NOMO-1 treated with dmso at 0.1 percent for 144 hours (cell line): ENCODE data around the gene GRIN2A.

Source experiments
- DNase-seq: peaks from one replicate; lab custom pipeline; 2025; ENCODE audit not compliant: unreplicated experiment; lab: John Stamatoyannopoulos, UW

The GRIN2A gene

GRCh38 chr16:9827062-9827752 is 355.0 kb downstream of the GRIN2A start:
- DNase-seq = no peak

DNA sequence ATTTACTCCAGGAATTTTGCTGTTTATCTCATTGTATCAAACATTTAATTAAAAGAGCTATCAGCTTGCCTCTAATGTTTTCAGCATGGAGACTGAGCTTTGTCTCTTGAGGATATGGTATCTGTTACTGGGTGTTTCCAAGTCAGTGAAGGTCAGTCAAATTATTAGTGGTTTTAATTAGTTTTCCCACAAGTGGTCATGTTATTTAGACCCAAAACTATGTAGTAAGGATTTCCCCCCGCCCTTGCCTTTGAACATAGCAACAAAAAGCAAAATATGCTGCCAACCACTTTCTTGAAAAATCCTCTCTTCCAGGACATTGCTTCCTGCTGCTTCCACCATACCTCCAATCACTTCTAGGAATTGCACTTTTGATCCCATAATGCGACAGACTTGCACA is 355.6 kb downstream of the GRIN2A start:
- no peak for DNase-seq

- DNase-seq = no peak
These were observed 357.8 kb downstream of the GRIN2A start for GRCh38 chr16:9824200-9825068.

- DNase-seq = no peak
These were observed 358.7 kb downstream of the GRIN2A start for GRCh38 chr16:9823510-9823909.

DNA sequence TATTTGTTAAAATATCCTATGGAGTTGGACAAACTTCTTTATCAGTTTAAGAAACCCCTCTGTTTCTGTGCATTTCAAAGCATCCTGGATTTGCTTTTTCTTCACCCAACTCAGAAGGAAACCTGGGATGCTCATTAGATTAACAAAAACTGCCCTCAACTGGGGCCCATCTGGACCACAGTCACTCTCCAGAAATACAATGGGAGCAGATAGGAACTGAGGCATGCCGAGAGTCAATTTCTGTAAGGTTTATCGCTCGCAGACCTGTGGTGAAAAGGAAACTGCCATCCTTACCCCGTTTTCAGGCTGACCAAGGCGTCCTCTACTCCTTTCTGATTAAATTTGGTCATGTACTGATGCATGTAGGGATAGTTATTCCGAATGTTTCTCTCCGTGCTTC is 360.3 kb downstream of the GRIN2A start:
- DNase-seq = no peak

DNA sequence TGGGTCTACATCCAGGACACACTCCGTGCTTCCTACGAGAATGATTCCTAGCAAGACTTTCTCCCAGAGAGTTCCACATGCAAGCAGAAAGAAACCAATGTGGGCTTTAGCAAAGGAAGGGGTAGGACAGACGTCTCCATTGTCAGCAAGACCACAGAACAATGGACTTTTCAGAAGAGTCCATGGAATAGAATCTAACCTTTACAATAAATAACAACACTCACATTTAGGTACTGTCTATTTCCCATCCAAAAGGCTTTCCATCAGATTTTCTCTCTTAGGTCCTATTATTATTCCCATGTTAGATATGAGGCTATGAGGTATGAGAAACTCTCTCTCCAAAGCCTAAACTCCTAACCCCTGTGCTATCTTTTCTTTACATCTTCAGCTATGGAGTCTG is 360.9 kb downstream of the GRIN2A start:
- no peak for DNase-seq

GRCh38 chr16:9820476-9821246 is 361.6 kb downstream of the GRIN2A start:
- DNase-seq = no peak

DNA sequence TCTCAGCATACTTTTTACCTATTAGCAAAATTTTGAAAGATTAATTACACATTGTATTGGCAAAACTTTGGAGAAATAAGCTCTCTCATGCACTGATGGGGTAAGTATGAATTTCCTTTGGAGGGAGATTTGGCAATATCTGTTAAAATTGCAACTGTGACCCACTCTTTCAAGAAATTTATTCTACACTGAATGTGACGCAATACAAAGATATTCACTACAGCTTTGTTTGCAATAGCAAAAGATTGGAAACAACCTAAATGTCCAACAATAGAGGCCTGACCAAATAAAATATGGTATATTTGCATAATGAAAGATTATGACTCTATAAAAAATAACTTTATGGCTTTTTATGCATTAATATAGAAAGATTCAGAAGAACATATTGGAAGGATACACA is 363.5 kb downstream of the GRIN2A start:
- DNase-seq = no peak

DNA sequence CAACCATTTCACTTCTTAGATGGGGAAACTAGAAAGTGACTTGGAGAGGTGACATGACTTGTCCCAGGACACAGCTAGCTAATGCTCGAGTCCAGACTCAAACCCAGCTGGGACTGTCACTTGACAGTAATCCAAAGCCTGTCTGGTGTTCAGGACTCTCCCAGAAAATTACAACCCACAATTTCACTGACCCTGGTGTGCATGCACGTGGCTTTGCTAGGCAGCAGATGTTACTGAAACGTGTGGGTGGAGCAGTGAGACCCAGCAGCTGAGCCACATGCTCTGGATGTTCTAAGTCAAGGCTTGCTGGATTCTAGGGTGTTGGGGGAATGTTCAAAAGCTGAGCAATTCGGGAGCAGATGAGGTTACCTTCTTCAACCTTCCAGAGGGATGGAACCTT is 364.6 kb downstream of the GRIN2A start:
- DNase-seq = no peak

DNA sequence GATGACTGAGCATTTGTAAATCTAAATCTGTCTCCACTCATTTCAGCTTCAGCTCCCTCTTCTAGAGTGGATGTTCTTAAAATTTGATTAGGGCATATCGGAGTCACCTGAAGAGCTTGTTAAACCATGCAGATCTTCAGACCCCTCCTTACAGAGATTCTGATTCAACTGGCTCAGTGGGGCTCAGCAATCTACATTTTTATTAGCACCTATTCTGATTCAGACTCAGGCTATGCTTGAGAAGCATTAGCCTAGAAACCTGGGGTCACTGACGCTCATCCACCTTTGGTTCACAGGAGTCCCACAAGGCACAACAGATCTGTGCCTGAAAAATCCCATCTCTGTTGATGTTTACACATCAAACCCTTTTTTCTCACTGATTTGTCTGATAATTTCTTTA is 365.6 kb downstream of the GRIN2A start:
- DNase-seq = no peak

- no peak for DNase-seq
These were observed 368.6 kb downstream of the GRIN2A start for GRCh38 chr16:9813665-9814064.

GRCh38 chr16:9808210-9808609 is 374.0 kb downstream of the GRIN2A start:
- DNase-seq = no peak

- DNase-seq = no peak
These were observed 374.9 kb downstream of the GRIN2A start for GRCh38 chr16:9807302-9807701.

DNA sequence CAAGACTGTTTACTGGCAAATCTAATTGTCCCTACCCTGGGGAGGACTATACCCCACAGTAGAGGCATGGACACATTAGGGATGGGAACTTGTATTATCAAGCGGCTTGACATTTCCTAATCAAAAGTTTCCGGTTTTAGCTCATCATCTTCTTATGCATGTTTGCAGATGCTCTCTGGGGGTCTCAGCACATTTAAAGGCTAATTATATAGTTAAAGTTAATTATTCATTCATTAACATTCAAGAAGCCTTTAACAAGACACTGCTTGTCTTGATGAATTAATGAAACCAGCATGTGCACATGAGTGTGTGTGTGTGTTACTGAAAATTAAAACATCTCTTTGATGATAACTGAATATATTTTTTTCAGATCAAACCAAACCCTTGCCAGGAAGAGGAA is 377.1 kb downstream of the GRIN2A start:
- no peak for DNase-seq

DNA sequence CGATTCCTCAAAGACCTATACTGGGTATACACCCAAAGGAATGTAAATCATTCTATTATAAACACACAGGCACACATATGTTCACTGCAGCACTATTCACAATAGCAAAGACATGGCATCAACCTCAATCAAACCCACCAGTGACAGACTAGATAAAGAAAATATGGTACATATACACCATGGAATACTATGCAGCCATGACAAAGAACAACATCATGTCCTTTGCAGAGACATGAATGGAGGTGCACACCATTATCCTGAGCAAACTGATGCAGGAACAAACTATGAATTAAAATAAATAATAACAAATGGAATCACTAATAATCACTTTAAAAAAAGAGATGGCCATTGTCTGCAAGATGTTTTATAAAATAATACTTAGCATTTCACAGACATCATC is 380.1 kb downstream of the GRIN2A start:
- no peak for DNase-seq

GRCh38 chr16:9801651-9802050 is 380.6 kb downstream of the GRIN2A start:
- no peak for DNase-seq

DNA sequence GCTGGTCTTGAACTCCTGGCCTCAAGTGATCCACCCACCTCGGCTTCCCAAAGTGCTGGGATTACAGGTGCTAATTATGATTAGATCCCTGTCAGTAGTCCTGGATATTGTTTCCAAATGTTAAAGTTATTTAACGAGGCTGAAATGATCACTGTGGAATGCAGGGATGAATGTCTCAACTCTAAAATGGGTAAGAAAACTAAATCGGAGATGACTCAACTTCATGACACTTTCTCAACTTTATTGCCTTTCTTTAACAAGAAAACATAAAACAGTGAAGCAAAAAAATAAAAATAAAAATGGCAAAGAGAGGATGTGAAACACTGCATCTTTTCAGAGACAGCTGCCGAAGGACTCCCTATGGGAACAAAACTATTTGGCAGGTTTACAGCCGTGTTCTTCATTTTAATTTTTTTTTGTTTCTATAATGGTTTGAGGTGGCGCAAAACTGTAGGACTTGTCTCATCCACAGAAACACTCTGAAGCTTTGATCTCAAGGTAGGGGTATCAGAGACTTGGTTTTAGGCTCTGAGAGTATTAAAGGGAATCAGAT is 382.0 kb downstream of the GRIN2A start:
- DNase-seq = no peak

DNA sequence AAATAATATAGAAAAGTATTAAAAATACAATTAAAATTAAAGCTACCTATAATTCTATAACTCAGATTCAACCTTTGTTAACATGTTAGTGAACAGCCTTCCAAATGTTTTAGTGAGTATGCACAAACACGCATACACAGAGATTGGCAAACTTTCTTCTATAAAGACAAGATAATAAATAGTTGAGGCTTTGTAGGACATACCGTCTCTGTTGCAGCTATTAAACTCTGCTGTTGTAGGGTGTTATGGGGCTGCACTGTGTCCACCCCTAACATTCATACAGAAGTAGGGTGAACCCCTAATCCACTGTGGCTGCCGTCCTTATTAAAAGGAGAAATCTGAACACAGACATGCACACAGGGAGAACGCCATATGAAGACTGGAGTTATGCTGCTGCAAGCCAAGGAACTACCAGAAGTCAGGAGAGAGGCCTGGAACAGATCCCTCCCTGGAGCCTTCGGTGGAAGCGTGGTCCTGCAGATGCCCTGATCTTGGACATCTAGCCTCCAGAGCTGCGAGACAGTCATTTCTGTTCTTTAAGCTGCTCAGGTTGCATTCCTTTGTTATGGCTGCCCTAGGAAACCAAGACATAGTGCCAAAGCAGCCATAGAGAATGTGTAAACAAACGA is 383.2 kb downstream of the GRIN2A start:
- no peak for DNase-seq

DNA sequence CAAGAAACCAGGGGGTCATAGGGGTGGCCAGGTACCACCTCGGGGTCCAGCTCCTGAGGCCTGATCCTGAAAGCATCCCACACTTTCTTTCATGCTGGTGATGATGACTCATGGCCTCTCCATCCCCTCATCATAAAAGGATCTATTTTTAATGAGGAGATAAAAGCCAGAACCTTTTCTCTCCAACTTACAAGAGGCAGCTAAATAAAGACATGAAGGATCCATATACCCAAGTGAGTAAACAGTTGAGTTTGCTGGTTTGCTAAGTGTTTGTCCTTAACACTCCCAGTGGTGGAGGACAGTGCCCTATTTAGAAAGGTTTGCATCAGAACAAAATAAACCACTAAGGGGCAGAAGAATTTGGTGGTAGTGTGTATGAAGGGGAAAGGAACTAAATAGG is 383.8 kb downstream of the GRIN2A start:
- DNase-seq = no peak

DNA sequence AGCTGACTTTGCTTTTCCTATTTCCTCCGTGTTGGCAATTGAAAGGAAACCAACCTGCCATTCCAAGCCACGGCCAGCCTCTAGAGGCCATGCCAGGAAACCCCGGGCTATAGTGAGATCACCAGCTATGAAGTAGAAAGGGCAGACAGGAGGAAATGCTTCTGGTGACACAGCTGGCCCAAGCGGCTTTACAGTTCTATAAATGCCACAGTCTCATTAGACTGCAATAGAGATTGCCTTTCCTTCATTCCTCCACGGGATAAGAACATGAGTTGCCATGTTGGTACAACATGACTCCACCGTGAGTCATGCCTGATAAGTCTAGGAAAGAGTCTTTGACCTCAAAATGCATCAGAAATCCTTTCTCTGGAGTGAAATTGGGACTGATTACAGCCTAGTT is 384.9 kb downstream of the GRIN2A start:
- DNase-seq = no peak

DNA sequence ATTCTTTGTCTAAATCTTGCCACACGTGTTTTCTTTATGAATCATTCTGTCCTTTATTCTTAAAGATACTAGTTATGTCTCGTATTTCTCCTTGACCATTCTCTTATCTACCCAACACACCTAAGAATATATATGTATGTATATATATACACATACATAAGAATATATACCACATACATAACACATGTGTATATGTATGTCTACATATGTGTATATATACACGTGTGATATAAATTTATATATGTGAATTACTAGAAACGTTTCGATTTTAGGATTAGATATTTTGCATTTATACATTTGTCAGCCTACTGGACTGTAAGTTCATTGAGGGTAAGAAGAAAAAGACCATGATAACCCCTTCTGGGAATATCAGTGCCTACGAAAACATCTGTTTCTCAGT is 388.6 kb downstream of the GRIN2A start:
- no peak for DNase-seq
